AG09309 (cell line): ENCODE measurements around the gene AKIP1.

Experiments used
- DNase-seq: peaks from one replicate; pipeline ENCODE4 v3.0.0-alpha.2; 2010; ENCODE audit warnings: low read depth
- H3K4me3 ChIP-seq: 2 replicates; pipeline ENCODE4 v1.5.1; 2011; ENCODE audit warnings: mild to moderate bottlenecking, low read depth, low read length, moderate library complexity; ENCODE audit not compliant: control insufficient read depth
- TF ChIP-seq, protein P1 (sequence below): IDR thresholded peaks from 2 replicates; pipeline ENCODE4 v1.5.1; 2011; ENCODE audit warnings: mild to moderate bottlenecking, low read depth, low read length, inconsistent platforms; ENCODE audit not compliant: insufficient read depth, control insufficient read depth; ENCODE audit errors: missing control alignments

The AKIP1 gene

DNA sequence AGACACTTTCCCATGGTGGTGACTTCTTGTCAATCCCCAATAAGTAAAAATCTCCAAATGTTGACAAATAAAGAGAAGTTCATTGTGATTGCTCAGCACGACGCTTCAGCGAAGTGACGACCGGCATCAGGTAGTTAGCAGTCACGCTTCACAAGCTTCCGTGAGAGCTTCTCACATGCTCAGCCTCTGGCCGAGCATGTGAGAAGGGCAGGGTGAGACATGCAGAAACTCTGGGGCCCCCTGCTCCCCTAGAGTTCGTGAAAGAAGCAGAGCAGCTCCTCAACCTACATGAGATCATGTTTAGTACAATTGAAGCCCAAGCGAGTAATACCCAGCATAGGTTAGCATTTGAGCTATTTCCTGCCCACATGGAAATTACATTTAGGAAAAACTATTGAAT, 26.2 kb downstream of the AKIP1 start:
- no peak for DNase-seq
- TF ChIP-seq, protein P1, sequence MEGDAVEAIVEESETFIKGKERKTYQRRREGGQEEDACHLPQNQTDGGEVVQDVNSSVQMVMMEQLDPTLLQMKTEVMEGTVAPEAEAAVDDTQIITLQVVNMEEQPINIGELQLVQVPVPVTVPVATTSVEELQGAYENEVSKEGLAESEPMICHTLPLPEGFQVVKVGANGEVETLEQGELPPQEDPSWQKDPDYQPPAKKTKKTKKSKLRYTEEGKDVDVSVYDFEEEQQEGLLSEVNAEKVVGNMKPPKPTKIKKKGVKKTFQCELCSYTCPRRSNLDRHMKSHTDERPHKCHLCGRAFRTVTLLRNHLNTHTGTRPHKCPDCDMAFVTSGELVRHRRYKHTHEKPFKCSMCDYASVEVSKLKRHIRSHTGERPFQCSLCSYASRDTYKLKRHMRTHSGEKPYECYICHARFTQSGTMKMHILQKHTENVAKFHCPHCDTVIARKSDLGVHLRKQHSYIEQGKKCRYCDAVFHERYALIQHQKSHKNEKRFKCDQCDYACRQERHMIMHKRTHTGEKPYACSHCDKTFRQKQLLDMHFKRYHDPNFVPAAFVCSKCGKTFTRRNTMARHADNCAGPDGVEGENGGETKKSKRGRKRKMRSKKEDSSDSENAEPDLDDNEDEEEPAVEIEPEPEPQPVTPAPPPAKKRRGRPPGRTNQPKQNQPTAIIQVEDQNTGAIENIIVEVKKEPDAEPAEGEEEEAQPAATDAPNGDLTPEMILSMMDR: no peak
- H3K4me3 ChIP-seq: no peak overlapping the region

DNA sequence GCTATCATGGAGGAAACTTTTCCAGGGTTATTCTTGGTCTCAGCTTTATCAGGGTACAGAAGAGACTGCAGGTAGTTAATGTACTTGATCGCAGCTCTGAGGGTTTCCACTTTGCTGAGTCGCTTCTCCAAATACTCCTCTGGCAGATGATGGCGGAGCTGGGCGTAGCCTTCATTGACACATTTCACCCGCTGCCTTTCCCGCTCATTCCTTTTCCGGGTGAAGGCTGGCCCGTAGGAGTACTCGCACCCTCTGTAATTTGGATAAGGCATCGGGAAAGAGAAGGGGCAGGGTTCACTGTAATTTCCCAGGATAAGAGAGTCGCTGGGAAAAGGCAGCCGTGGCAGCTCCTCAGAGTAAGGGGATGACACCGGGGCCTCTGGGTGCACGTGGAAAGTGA, 26.7 kb downstream of the AKIP1 start:
- DNase-seq: no peak
- TF ChIP-seq, protein P1: no peak
- H3K4me3 ChIP-seq: no peak overlapping the region

DNA sequence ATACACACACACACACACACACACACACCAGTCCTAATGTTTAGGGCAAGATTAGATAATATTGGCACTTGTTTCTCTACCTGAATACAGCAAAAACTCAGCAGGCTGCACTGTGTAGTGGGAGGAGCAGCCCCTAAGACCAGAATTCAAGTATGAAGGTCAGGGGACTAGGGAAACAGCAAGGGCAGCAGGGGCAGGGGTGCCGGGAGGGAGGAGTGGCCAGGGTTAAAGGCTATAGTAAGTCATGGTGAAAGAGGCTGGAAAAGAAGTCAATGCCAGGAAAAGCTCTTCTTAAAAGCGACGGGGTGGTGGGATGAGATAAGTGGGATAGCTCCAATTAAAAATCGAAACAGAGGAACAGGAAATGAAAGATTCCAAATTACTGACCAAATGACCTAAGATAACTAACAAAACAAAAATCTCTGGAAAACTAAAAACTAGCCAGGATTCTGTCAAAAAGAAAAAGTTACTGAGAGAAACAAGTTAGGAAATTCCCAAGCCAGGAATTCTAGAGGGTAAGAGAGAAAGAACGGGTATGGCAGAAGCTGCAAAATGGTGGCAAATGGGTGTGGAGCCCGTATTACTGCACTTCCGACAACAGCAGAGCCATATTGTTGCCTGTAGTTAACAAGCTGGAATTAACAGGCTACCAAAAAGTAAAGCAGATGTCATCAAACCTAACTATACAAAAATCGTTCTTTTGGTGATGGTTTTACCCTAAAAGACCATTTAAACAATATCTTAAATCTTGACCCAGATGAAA, 30.5 kb downstream of the AKIP1 start:
- no peak overlapping the region for H3K4me3 ChIP-seq
- DNase-seq: no peak
- TF ChIP-seq, protein P1: no peak

DNA sequence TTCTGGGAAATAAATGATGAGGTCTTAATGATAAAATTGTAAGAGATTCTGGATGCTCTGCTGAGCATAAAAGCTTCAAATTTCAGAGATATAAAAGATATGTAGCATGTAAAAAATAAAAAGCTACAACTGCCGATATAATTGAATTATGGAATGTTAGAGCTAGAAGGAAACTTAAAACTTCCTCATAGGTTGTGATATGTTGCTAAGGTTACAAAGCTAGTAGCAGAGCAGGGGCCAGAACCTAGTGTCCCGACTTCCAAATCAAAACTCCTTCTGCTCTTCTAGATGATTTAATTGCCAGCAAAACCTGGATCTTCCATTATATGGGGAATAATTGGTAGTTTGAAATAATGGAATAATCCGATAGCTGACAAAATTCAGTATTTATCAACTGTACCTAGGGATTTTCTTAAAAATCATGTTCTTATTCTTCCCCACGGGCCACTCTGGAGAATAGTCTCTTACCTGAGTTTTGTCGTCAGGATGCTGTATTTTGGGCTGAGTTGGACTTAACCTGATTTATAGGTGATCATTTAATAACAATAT, 31.6 kb downstream of the AKIP1 start, which contains the start of gene ASCL3:
Gene ASCL3, minus strand, starts transcription at position 499 of the 549 bp plus-strand sequence. CDS start 4,855 bp downstream, outside the sequence.
- no peak for DNase-seq
- TF ChIP-seq, protein P1: no peak
- H3K4me3 ChIP-seq: no peak within 1 kb of the TSS

DNA sequence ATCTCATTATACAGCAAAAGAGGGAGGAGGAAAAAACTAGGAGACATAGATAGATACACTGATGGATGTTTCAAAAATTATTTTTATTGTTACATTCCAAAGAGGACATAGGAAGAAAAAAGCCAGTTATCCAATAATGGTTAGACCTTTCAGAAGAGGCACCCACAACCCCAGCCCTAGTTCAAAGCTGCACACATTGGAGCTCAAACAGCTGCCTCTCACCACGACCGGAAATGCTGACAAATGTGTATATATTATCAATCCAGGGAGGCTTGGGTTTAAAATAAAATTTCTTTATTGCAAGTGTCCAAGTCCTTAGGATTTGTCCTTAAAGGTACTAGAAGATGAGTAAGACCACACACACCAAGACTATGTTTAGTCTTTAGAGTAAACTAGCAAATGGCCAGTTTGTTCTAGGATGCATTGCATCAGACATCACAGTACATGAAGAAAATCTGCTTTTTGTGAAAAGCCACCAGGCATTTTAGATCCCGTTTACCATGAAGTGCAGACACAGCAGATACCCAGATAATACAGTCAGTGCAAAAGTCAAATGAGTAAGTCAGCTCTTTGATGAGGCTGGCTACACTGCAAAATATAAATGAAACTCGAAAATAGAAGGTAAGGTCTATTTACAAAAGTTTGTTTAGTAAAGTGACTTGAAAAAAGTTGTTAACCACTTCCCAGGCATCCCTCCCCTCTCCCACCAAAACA, 36.4 kb downstream of the AKIP1 start:
- DNase-seq: no peak
- H3K4me3 ChIP-seq: no peak overlapping the region
- TF ChIP-seq, protein P1: no peak

DNA sequence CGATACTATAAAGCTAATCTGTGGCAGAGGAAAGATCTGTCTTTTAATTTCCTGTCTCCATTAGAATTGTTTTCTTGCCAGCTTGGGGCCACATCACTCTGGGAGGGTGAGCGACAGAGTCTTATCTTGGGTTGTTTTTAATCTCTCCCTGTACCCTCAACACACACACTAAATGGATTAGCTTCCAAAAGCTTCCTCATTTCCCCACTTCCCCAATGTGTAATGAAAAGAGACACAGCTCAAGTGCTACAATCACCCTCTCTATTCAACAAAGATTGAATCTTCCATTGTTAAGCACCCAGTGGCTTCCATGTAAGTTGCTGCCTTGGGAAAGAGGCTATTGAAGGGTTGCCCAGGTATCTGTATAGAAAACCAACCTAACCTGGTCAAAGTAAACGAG, 37.9 kb downstream of the AKIP1 start:
- DNase-seq: no peak
- no peak overlapping the region for H3K4me3 ChIP-seq
- TF ChIP-seq, protein P1: no peak
